CD4-positive, alpha-beta T cell treated with Interleukin-12 subunit alpha and Interleukin-12 subunit beta, for 1 hour (primary cell): ENCODE data around the gene ZBTB7C.
A peak's percentile ranks its signal among the peaks of the same experiment; 100 is the strongest.

Experiments used
- DNase-seq: peaks from one replicate; pipeline ENCODE4 v3.0.0-alpha.2; 2020

Gene ZBTB7C

GRCh38 chr18:48006415-48007175 is 402.6 kb downstream of the ZBTB7C start:
- DNase-seq = no peak

DNA sequence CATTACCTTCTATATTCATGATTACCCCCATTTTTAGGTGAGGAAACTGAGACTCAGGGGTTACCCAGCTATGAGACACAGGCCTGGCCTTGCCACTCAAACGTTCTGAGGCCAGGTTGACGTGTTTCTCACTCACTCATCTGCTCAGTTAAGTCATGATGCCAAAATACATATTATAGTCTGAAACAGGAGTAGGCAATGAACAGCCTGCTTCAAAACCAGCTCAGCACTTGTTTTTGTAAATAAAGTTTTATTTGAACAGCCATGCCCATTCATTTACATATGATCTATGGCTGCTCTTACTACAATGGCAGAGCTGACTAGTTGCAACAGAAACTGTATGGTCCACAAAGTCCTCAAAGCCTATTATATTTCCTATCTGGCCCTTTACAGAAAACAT is 404.6 kb downstream of the ZBTB7C start:
- DNase-seq = no peak

DNA sequence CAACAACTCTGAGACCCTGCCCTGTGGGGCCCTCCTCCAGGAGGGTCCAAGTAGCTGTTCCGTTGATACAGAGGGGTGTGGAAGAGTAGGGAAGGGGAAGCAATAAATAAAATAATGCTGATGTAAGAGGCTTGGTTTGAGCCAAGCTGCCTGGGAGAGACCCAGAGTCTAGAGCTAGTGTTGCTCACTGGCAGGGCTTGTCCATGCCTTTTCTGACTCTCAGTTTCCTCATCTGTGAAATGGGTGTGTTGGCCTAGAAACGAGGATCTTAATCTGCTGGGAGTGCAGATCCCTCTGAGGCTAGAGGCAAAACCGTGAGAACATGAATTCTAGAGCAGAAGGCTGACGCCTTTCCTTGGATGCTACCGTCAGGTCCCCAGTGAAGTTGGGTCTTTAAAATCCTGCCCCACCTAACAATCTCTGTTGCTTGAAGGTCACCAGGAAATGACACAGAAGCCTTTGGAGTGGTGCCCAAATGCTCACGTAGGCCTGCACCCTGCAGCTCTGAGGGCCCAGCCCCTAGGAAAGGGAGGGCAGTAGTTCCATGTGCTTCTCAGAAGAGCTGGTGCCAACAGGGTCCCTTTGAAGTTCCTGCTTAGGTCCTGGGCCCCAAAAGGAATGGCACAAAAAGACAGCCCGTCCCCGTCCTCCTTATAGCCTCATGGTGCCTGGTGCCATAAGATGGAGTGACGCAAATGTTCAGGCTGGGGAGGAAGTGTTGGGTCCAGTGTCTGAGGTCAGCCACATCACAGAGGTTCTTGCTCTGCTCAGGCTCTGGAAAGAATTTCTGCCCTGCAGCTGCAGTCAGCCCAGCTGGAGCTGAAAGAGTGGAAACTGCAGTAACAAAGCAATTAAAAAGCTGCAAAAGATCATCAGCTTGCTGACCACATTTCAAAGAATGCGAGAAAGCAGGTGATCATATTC is 405.5 kb downstream of the ZBTB7C start:
- no peak for DNase-seq

- DNase-seq = no peak
These were observed 406.2 kb downstream of the ZBTB7C start for GRCh38 chr18:48002933-48003365.

DNA sequence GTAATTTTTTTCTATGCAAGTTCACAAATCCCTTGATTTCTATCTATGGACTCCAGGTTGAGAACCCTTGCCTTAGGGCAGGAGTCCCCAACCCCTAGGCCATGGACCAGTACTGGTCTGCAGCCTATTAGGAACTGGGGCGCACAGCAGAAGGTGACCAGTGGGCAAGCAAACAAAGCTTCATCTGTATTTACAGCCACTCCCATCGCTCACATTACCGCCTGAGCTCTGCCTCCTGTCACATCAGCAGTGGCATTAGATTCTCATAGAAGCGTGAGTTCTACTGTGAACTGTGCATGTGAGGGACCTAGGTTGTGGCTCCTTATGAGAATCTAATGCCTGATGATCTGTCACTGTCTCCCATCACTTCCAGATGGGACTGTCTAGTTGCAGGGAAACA is 408.5 kb downstream of the ZBTB7C start:
- no peak for DNase-seq

DNA sequence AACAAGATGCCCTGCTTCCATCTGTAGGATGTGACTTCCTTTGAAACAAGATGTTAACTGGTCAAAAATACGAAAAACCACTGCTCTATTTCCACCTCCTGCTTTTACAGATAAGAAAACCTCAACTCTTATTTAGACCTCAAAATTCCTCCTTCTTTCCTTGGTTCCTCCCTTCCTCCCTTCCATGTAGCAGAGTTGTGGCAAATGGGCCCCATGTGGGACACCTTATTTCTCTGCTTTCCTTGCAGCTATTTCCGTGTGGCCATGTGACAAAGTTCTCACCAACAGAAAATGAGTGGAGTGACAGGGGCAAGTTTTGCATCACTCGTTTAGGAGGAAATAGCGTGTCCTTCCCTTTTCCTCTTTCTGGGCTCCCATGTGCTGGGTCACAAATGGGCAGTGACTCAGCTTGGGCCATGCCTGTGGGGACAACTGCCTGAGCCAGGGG is 409.4 kb downstream of the ZBTB7C start:
- DNase-seq = no peak

- peak; percentile 20 for DNase-seq
These were observed 411.8 kb downstream of the ZBTB7C start for GRCh38 chr18:47997338-47997780.

- no peak for DNase-seq
These were observed 413.1 kb downstream of the ZBTB7C start for GRCh38 chr18:47996091-47996541.

- DNase-seq = no peak
These were observed 413.5 kb downstream of the ZBTB7C start for GRCh38 chr18:47995654-47996053.

DNA sequence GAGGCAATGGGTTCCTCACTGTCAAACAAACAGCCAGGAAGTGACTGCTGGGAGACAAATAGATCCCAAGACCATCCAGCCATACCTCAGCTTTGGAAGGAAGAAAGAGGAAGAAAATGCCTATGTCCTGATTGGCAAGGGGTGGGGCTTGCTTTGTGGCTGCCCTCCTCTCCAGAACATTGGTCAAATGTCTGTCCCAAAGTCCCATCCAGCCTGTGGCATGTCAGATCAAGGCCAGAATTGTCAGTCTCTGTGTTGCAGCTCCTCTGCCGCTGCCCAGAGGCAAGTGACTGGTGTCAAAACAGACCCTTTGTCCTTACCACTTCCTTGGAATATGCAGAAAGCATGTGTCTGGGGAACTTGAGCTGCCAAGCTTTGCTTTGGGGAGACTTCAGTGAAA is 415.8 kb downstream of the ZBTB7C start:
- no peak for DNase-seq

DNA sequence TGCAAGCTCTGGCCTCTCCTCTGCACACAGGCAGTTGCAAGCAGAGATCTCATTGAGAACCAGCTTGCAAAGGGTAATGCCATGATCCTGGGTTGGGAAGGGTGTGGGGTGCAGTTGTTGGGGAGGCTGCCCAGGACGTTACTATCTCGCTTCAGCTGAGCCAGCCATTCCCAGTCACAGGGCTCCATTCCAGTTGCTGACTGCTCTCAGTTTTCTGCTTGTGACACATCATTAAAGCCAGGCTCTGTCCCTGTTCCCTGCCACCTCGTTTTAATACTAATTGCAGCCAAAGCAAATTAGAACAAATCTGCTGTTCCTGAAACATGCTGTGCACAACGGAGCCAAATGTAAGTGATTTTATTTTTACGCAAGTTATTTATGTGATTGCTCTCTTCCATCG is 416.2 kb downstream of the ZBTB7C start:
- DNase-seq = no peak

DNA sequence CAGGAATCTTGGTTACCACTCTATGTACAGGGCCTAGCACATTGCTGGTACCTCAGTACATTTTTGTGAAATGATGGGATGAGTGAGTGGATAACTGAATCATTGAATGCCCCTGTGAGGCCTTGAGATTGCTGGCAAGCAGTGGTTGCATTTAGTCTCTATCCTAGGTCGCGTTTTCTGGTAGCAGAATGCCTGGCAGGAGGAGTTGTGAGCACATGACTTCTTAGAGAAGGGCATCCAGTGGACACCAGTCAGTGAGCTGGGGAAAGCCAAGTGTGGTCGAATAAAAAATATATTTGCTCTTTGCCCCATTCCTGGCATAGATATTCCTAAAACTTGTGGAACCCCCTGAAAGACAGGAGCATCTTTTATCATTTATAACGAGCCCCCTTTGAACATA is 416.9 kb downstream of the ZBTB7C start:
- DNase-seq = no peak

DNA sequence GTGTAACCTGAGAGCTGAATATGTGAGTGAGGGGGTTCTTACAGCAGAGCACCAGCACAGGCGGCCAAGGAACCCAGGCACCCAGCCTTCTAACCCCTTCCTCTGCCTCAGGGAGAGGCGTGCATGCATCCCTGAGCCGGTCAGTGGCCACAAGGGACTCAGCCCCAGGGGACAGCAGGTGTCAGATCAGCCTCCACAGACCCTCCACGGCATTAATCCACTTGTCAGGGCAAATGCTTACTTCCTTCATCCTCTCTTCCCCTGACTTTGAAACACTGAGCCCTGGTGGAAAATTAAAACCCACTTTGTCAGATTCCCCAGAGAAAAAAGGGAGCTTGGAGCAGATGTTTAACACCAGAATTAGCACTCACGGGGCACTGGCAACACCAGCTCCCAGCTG is 418.2 kb downstream of the ZBTB7C start:
- no peak for DNase-seq

- no peak for DNase-seq
These were observed 421.8 kb downstream of the ZBTB7C start for GRCh38 chr18:47987388-47987699.

- DNase-seq = no peak
These were observed 422.4 kb downstream of the ZBTB7C start for GRCh38 chr18:47986620-47987387.

- DNase-seq = peak; percentile 19
These were observed 423.3 kb downstream of the ZBTB7C start for GRCh38 chr18:47985866-47986265.

GRCh38 chr18:47984991-47985390 is 424.2 kb downstream of the ZBTB7C start:
- no peak for DNase-seq

GRCh38 chr18:47983946-47984345 is 425.2 kb downstream of the ZBTB7C start:
- no peak for DNase-seq

GRCh38 chr18:47983055-47983454 is 426.1 kb downstream of the ZBTB7C start:
- DNase-seq = no peak

GRCh38 chr18:47981830-47982229 is 427.4 kb downstream of the ZBTB7C start:
- DNase-seq = no peak

GRCh38 chr18:47981320-47981719 is 427.9 kb downstream of the ZBTB7C start:
- no peak for DNase-seq

DNA sequence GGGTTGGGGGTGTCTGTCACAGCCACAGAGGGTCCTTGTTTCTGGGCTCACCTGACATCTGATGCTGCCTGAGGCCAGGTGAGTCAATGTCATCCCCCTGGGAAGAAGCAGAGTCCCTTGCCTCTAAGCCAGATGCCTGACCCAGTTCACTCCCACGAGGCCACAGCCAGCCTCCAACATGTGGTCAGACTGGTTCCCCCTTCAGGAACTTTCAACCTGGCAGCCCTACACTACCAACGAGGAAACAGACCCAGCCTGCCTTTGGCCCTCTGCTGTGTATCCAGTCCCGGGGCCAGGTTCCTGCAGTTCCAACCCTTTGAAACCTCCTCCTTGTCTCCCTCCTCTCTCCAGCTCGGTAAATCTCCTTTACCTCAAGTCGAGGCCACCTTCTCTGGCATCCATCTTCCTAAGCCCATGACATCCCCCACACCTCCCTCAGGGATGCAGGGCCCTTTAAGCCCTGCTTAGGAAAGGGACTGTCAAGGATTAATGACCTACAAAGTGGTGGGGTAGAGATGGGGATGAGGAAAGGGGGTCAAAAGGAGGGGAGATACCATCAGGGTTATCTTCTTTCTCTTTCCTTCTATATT is 429.5 kb downstream of the ZBTB7C start:
- DNase-seq = no peak

DNA sequence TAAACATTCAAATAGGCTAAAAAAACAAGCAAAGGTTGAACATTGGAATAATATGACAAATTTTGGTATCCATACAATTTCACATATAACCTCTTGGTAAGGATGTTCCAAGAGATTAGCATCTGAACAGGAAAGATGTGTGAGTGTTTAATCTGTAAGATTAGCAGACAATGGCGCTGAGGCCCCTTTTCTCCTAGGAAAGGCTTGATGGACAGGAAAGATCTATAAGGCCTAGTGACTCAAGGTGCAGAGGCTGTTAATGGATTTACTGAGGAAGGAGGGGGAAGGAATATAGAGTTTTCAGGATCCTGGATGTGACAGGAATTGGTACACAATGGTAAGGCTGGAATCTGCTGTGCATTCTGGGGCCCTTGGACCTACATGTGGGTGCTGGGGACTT is 430.6 kb downstream of the ZBTB7C start:
- no peak for DNase-seq
